Epithelial cell of esophagus (primary cell): ENCODE results near the gene TANC1.

ENCODE experiments used
- DNase-seq: peaks from one replicate; pipeline ENCODE4 v3.0.0; 2010; ENCODE audit warnings: low read depth
- H3K4me3 ChIP-seq: 2 replicates; pipeline ENCODE4 v1.5.1; 2011; ENCODE audit warnings: mild to moderate bottlenecking, low read length, control low read depth
- TF ChIP-seq, protein P1 (sequence below): IDR thresholded peaks from 2 replicates; pipeline ENCODE4 v1.5.1; 2011; ENCODE audit warnings: low read depth, mild to moderate bottlenecking, low read length, control low read depth, inconsistent platforms; ENCODE audit not compliant: insufficient read depth; ENCODE audit errors: missing control alignments

Gene TANC1

GRCh38 chr2:159215116-159215515 lies 246.7 kb downstream of the TANC1 start:
- TF ChIP-seq, protein P1, sequence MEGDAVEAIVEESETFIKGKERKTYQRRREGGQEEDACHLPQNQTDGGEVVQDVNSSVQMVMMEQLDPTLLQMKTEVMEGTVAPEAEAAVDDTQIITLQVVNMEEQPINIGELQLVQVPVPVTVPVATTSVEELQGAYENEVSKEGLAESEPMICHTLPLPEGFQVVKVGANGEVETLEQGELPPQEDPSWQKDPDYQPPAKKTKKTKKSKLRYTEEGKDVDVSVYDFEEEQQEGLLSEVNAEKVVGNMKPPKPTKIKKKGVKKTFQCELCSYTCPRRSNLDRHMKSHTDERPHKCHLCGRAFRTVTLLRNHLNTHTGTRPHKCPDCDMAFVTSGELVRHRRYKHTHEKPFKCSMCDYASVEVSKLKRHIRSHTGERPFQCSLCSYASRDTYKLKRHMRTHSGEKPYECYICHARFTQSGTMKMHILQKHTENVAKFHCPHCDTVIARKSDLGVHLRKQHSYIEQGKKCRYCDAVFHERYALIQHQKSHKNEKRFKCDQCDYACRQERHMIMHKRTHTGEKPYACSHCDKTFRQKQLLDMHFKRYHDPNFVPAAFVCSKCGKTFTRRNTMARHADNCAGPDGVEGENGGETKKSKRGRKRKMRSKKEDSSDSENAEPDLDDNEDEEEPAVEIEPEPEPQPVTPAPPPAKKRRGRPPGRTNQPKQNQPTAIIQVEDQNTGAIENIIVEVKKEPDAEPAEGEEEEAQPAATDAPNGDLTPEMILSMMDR = no peak
- no peak overlapping the region for H3K4me3 ChIP-seq

GRCh38 chr2:159217676-159218075 lies 249.2 kb downstream of the TANC1 start:
- TF ChIP-seq, protein P1 = no peak
- no peak for DNase-seq
- no peak overlapping the region for H3K4me3 ChIP-seq

More at GRCh38 chr2:159215116-159215515, 246.7 kb downstream of the TANC1 start:
- no peak for DNase-seq

DNA sequence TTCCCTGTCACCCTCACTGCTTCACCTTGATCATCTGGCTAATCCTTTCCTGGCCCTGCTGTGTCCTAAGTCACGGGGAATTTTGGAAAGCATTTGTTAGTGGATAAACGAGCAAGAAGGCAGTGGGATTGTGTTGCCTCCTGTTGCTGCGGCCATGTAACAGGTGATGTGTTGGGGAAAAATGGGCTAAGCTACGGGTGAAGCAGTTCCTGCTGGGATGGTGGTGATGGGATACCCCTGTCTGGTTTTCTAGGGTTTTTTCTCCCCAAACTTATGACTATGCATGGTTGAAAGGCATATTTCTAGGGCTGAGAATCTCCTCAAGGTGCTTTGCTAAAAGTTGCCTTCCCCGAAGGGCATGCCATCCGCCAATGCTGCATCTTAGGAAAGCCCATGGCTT lies 249.9 kb downstream of the TANC1 start:
- no peak overlapping the region for H3K4me3 ChIP-seq
- TF ChIP-seq, protein P1 = no peak
- DNase-seq = no peak

DNA sequence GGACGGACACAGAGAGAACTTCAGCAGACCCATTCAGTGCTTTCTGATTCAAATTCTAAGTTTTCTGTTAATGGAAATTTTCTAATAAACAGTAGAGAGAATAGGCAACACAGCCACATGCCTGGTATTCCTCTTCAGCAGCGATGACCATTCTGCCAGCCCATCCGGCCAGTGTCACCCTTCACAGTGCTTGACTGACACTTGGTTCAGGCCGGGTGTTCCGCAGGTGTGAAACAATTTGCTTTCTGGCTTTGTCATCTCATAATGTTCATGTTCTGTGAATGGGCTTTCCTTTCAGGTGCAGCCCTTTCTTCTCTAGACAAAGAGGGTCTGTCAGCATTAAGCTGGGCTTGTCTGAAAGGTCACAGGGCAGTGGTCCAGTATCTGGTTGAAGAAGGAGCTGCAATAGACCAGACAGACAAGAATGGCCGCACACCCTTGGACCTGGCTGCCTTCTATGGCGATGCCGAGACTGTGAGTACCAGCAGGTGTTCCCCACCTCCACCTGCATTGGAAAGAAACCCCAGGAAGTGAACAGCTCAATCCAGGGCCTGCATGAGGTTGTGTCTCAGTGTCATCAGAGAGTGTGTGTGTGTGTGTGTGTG lies 251.1 kb downstream of the TANC1 start:
- H3K4me3 ChIP-seq = no peak overlapping the region
- TF ChIP-seq, protein P1 = no peak
- no peak for DNase-seq

- TF ChIP-seq, protein P1 = no peak
- no peak for DNase-seq
- H3K4me3 ChIP-seq = no peak overlapping the region
Observed at GRCh38 chr2:159224061-159224813, 255.8 kb downstream of the TANC1 start.

GRCh38 chr2:159225025-159226016 lies 256.9 kb downstream of the TANC1 start:
- TF ChIP-seq, protein P1 = no peak
- no peak overlapping the region for H3K4me3 ChIP-seq
- DNase-seq = no peak
